ENCODE results near the gene PCK2.

DNA sequence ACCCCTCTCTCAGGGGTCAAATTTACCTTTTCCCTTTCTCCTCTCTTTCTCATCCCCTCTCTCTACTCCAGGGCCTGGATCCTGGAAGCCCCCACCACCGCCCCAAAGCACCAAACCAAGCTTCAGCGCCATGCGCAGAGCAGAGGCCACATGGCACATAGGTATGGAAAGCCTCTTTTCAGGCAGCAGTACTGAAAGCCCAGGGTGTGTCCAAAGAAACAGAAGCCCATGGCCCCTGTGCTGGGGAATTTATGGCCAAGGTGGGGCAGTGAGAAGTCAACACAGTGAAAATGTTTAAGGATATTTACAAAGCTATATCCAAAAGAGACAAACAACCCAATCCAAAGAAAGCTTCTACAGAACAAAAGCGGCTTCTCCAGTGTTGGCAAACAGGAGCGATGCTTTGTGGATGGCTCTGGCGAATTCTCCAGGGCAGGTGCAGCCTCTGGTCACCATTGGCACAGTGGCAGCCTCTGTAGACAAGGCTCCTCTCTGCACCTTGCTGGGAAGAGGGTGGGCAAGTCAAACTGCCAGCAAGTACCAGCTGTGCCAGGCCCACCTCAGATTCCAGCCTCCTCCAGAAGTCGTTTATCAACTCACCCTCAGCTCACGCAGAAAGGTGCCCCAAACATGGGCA is 27.5 kb upstream of the PCK2 start:
- TF ChIP-seq, protein P1, sequence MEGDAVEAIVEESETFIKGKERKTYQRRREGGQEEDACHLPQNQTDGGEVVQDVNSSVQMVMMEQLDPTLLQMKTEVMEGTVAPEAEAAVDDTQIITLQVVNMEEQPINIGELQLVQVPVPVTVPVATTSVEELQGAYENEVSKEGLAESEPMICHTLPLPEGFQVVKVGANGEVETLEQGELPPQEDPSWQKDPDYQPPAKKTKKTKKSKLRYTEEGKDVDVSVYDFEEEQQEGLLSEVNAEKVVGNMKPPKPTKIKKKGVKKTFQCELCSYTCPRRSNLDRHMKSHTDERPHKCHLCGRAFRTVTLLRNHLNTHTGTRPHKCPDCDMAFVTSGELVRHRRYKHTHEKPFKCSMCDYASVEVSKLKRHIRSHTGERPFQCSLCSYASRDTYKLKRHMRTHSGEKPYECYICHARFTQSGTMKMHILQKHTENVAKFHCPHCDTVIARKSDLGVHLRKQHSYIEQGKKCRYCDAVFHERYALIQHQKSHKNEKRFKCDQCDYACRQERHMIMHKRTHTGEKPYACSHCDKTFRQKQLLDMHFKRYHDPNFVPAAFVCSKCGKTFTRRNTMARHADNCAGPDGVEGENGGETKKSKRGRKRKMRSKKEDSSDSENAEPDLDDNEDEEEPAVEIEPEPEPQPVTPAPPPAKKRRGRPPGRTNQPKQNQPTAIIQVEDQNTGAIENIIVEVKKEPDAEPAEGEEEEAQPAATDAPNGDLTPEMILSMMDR (conservative IDR thresholded peaks at IDR 0.05): no peak
- TF ChIP-seq ZFX (IDR thresholded peaks at IDR 0.05): no peak
